Activated B cell treated with CpG ODN at 0.5 μM for 24 hours (primary cell): Measurements from ENCODE around the gene ECD. TPM values are rescaled to one million over a fixed set of nuclear protein-coding genes. Genes with fewer than 3 reads are reported as not detected.

Source experiments
- ATAC-seq: fragments of 200-7000 bp; cut with Tn5 transposase; one replicate; pipeline ENCODE4 v1.10.0; 2021; ENCODE audit warnings: low read depth, mild to moderate bottlenecking, moderate library complexity
- CTCF ChIA-PET: fragments of 350-600 bp; sonication (Branson Sonifier 250); formaldehyde crosslinking; loops from one replicate; lab custom pipeline; 2021; ENCODE audit warnings: antibody characterized with exemption; lab: Charles Lee
- POLR2A ChIA-PET: fragments of 350-600 bp; sonication (Branson Sonifier 250); formaldehyde crosslinking; loops from one replicate; lab custom pipeline; 2021; ENCODE audit warnings: antibody characterized with exemption; lab: Charles Lee
- DNase-seq: peaks from one replicate; pipeline ENCODE4 v3.0.0; 2022
- H3K27ac Mint-ChIP-seq: one replicate; pipeline ENCODE4 v1.8.0; 2020; ENCODE audit warnings: mixed read lengths
- H3K27me3 Mint-ChIP-seq: one replicate; pipeline ENCODE4 v1.8.0; 2021; ENCODE audit warnings: mixed read lengths
- H3K36me3 Mint-ChIP-seq: one replicate; pipeline ENCODE4 v1.8.0; 2021; ENCODE audit warnings: low read depth, mixed read lengths
- H3K4me1 Mint-ChIP-seq: one replicate; pipeline ENCODE4 v1.8.0; 2021; ENCODE audit warnings: mixed read lengths
- H3K4me3 Mint-ChIP-seq: one replicate; pipeline ENCODE4 v1.8.0; 2020; ENCODE audit warnings: mild to moderate bottlenecking, mixed read lengths
- H3K9me3 Mint-ChIP-seq: one replicate; pipeline ENCODE4 v1.8.0; 2020; ENCODE audit warnings: mixed read lengths
- CTCF ChIP-seq: fragments of 200-600 bp; IDR thresholded peaks from one replicate; pipeline ENCODE4 v1.8.0; 2022; ENCODE audit warnings: antibody characterized with exemption, mild to moderate bottlenecking
- intact Hi-C: fragments of 100-400 bp; cut with micrococcal nuclease; formaldehyde crosslinking; loops from one replicate; pipeline ENCODE4 v1.15.1; 2024
- total RNA-seq: library from RNA; stranded (reverse); gene quantifications from 2 replicates; pipeline ENCODE4 v1.2.3, GENCODE V29; 2022

Gene ECD
- total RNA-seq, 1 donor from 2014 or later = 35.0 TPM

- intact Hi-C loops = loop anchor here (2.0 kb wide), 1 partner anchor 13 kb away; no protein-coding TSS in a partner anchor
- ChIA-PET POLR2A (interaction anchor here (0.7 to 6.3 kb wide), 9 partner anchors 16 to 716 kb away, joined by 3 to 64 read pairs (median 16); partner anchors contain the start of genes DNAJC9, ECD, FAM149B1 and NUDT13), CTCF (interaction anchor here (2.1 to 4.2 kb wide), 2 partner anchors 64 to 67 kb away, joined by 7 to 42 read pairs; no protein-coding TSS in a partner anchor)
- no peaks in the 10 kb centered on the region for H3K9me3 Mint-ChIP-seq
- no peaks in the 10 kb centered on the region for H3K27me3 Mint-ChIP-seq
- no peak for DNase-seq
- TF ChIP-seq CTCF = no peak
- ATAC-seq = no peak
- peaks cover 32% of the 10 kb centered on the region for H3K4me1 Mint-ChIP-seq
- H3K27ac Mint-ChIP-seq = no peak overlapping the region
- H3K4me3 Mint-ChIP-seq = peak overlapping the region; percentile 96
- H3K36me3 Mint-ChIP-seq = peaks cover 14% of the 10 kb centered on the region
Observed at GRCh38 chr10:73093922-73094850, 73.6 kb downstream of the ECD start.

DNA sequence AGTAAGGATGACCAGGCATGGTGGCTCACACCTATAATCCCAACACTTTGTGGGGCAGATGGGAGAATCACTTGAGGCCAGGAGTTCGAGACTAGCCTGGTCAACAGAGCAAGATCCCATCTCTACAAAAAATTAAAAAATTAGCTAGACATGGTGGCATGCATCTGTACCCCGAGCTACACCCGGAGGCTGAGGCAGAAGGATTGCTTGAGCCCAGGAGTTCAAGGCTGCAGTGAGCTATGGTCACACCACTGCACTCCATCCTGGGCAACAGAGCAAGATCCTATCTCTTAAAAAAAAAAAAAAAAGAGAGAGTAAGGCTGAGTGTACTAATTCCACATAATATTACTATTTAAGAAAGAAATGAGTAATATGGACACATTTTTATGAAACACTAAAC, 75.0 kb downstream of the ECD start:
- CTCF ChIA-PET = interaction anchor here (1.8 kb wide), 1 partner anchor 66 kb away, joined by 6 read pairs; no protein-coding TSS in a partner anchor
- TF ChIP-seq CTCF = no peak
- POLR2A ChIA-PET = no interaction called here
- Mint-ChIP-seq H3K27ac (no peak overlapping the region), H3K36me3 (peaks cover 14% of the 10 kb centered on the region), H3K27me3 (no peaks in the 10 kb centered on the region), H3K4me3 (no peak overlapping the region), H3K4me1 (peaks cover 36% of the 10 kb centered on the region), H3K9me3 (no peaks in the 10 kb centered on the region)
- ATAC-seq (no peak), DNase-seq (no peak)
- intact Hi-C loops = no loop called here

- H3K27me3 Mint-ChIP-seq = no peaks in the 10 kb centered on the region
- ChIA-PET POLR2A (no interaction called here), CTCF (no interaction called here)
- H3K4me1 Mint-ChIP-seq = peaks cover 13% of the 10 kb centered on the region
- intact Hi-C loops = no loop called here
- no peak overlapping the region for H3K27ac Mint-ChIP-seq
- no peak overlapping the region for H3K4me3 Mint-ChIP-seq
- H3K36me3 Mint-ChIP-seq = peaks cover 8% of the 10 kb centered on the region
- no peak for TF ChIP-seq CTCF
- H3K9me3 Mint-ChIP-seq = no peaks in the 10 kb centered on the region
- no peak for ATAC-seq
- no peak for DNase-seq
Observed at GRCh38 chr10:73088304-73088703, 79.5 kb downstream of the ECD start.

- CTCF ChIA-PET = interaction anchor here (0.6 kb wide), 1 partner anchor 752 kb away, joined by 3 read pairs; no protein-coding TSS in a partner anchor
- Mint-ChIP-seq H3K36me3 (peaks cover 5% of the 10 kb centered on the region), H3K9me3 (no peaks in the 10 kb centered on the region), H3K4me3 (no peak overlapping the region), H3K27ac (no peak overlapping the region), H3K4me1 (peaks cover 14% of the 10 kb centered on the region), H3K27me3 (no peaks in the 10 kb centered on the region)
- intact Hi-C loops = no loop called here
- POLR2A ChIA-PET = no interaction called here
- no peak for DNase-seq
- no peak for ATAC-seq
- no peak for TF ChIP-seq CTCF
Observed at GRCh38 chr10:73086816-73087215, 81.0 kb downstream of the ECD start.

GRCh38 chr10:73084209-73084608, 83.6 kb downstream of the ECD start:
- Mint-ChIP-seq H3K36me3 (peaks cover 1% of the 10 kb centered on the region), H3K27me3 (no peaks in the 10 kb centered on the region), H3K27ac (no peak overlapping the region), H3K9me3 (no peaks in the 10 kb centered on the region), H3K4me1 (peaks cover 10% of the 10 kb centered on the region), H3K4me3 (no peak overlapping the region)
- no peak for DNase-seq
- no peak for TF ChIP-seq CTCF
- intact Hi-C loops = no loop called here
- ChIA-PET CTCF (interaction anchor here (1.1 kb wide), 1 partner anchor 17 kb away, joined by 3 read pairs; no protein-coding TSS in a partner anchor), POLR2A (no interaction called here)
- no peak for ATAC-seq
